ENCODE measurements around the gene AUTS2.

DNA sequence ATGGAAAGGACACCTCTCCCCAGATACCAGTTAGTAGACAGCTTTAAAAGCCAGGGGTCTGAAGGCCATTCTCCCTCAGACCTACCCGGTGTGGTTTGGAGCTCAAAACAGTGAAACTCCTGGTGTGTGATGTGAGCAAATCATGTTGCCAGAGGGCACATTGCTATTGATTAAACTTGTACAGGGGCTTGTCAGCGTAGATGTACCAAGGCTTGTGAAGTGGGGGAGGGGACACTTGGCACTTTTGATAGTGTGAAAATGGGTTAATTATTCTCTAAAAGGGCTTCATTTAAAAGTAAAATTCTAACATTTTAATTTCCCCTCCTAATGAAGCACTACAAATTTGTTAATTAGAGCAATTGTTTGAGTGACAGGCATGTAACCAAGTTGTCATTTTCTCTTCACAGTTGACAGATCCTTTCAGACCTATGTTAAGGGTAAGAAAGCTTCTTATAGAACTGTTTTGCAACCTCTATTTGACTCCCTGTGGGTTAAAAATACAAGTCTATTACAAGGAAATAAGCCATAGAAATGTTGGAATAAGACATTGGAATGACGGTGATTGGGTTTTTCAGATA lies 1176.8 kb downstream of the AUTS2 start:
- TF ChIP-seq, protein P1, sequence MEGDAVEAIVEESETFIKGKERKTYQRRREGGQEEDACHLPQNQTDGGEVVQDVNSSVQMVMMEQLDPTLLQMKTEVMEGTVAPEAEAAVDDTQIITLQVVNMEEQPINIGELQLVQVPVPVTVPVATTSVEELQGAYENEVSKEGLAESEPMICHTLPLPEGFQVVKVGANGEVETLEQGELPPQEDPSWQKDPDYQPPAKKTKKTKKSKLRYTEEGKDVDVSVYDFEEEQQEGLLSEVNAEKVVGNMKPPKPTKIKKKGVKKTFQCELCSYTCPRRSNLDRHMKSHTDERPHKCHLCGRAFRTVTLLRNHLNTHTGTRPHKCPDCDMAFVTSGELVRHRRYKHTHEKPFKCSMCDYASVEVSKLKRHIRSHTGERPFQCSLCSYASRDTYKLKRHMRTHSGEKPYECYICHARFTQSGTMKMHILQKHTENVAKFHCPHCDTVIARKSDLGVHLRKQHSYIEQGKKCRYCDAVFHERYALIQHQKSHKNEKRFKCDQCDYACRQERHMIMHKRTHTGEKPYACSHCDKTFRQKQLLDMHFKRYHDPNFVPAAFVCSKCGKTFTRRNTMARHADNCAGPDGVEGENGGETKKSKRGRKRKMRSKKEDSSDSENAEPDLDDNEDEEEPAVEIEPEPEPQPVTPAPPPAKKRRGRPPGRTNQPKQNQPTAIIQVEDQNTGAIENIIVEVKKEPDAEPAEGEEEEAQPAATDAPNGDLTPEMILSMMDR (tag by site-specific recombination; IDR thresholded peaks at IDR 0.05), result no peak
- TF ChIP-seq KLF16 (tag by site-specific recombination; IDR thresholded peaks at IDR 0.05) (no peak), GLIS2 (tag by site-specific recombination; IDR thresholded peaks at IDR 0.05) (no peak), ZNF776 (tag by site-specific recombination; IDR thresholded peaks at IDR 0.05; ENCODE audit: borderline replicate concordance) (no peak), SP2 (tag by site-specific recombination; IDR thresholded peaks at IDR 0.05) (no peak)
- TF ChIP-seq, protein P2, sequence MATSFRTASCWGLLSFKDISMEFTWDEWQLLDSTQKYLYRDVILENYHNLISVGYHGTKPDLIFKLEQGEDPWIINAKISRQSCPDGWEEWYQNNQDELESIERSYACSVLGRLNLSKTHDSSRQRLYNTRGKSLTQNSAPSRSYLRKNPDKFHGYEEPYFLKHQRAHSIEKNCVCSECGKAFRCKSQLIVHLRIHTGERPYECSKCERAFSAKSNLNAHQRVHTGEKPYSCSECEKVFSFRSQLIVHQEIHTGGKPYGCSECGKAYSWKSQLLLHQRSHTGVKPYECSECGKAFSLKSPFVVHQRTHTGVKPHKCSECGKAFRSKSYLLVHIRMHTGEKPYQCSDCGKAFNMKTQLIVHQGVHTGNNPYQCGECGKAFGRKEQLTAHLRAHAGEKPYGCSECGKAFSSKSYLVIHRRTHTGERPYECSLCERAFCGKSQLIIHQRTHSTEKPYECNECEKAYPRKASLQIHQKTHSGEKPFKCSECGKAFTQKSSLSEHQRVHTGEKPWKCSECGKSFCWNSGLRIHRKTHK (tag by site-specific recombination; IDR thresholded peaks at IDR 0.05), result no peak
